Ovary (tissue), 3 donors: ENCODE results near the gene RACK1.
"Not testable (repeated sequence)": the region's sequence is repeated elsewhere in the genome, so short reads cannot be mapped to it uniquely, and the experiment has no call there.

ENCODE experiments used
- POLR2A ChIP-seq: fragments of 450-650 bp; IDR thresholded peaks from one replicate; pipeline ENCODE4 v1.6.1; 2017; ENCODE audit warnings: antibody characterized with exemption, mild to moderate bottlenecking, moderate library complexity
- TF ChIP-seq, protein P1 (sequence below), 3 donors: fragments of 450-650 bp in 2 of 3; fragments of 200-600 bp in 1 of 3; IDR thresholded peaks; one replicate each; pipeline versions ENCODE4 v1.5.1 to v1.8.0; 2016 to 2022; ENCODE audit warnings: antibody characterized with exemption in 3 of 3, mild to moderate bottlenecking in 1 of 3
- donor health status: DM: no; HTN: no; CAD: no.

DNA sequence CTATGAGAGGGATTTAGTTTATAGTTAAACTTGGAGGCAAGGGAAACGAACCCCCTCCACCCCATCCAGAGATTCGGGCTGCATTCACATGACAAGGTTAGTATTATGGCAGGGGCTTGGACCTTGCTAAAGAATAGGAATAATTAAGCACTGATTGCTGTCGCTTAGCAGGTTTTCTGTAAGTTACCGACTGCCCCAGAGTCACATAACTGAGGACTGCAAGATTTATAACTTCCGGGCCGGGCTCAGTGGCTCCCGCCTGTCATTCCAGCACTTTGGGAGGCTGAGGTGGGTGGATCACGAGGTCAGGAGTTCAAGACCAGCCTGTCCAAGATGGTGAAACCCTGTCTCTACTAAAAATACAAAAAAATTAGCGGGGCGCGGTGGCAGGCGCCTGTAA, 24.2 kb upstream of the RACK1 start:
- not testable (repeated sequence) for TF ChIP-seq POLR2A
- TF ChIP-seq, protein P1, sequence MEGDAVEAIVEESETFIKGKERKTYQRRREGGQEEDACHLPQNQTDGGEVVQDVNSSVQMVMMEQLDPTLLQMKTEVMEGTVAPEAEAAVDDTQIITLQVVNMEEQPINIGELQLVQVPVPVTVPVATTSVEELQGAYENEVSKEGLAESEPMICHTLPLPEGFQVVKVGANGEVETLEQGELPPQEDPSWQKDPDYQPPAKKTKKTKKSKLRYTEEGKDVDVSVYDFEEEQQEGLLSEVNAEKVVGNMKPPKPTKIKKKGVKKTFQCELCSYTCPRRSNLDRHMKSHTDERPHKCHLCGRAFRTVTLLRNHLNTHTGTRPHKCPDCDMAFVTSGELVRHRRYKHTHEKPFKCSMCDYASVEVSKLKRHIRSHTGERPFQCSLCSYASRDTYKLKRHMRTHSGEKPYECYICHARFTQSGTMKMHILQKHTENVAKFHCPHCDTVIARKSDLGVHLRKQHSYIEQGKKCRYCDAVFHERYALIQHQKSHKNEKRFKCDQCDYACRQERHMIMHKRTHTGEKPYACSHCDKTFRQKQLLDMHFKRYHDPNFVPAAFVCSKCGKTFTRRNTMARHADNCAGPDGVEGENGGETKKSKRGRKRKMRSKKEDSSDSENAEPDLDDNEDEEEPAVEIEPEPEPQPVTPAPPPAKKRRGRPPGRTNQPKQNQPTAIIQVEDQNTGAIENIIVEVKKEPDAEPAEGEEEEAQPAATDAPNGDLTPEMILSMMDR (IDR thresholded peaks at IDR 0.05): not testable (repeated sequence)
